ENCODE data around the gene SHMT2. TPM values are rescaled to one million over a fixed set of nuclear protein-coding genes. Genes with fewer than 3 reads are reported as not detected.

SHMT2 gene
- total and polyA plus RNA-seq, 7 experiments from 2014 or later: 21.7 to 175 (median 36.1) TPM

DNA sequence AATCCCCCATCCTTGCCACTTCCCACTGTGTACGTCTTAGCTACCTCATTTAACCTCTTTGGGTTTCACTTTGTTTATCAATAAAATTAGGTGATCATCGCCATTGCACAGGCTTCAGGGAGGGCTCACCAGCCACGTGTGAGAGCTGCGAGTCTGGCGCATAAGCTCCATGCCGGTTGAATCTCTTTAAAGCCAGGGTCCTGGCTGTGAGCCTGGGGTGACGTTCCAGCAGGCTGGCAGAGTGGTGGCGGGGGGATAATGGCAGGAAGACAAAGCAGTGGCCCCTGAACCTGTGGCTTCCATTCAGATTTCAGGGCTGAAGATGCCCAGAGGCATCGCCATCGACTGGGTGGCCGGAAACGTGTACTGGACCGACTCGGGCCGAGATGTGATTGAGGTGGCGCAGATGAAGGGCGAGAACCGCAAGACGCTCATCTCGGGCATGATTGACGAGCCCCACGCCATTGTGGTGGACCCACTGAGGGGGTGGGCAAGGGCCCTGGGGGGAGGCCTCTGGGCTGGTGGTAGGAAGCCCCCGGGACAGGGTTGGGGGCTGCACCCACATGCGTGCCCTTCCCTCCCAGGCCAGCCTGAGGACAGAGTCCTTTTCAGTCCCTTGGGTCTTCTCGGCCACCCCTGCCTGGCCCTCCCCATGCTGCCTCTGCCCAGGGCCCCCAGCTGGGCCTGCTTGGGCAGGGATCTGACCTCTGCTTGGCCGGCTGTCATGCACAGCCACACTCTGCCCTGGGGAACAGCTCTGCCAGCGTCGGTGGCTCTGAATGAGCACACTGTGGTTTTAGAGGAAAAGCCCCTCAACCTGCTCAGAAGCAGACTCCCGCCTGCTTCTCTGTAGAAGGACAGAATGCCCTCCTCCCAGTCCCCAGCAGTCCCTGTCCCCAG is 21.5 kb upstream of the SHMT2 start:
- Mint-ChIP-seq H3K9me3 (no peaks in the 10 kb centered on the region), H3K36me3 (peaks cover 0 to 10% (median 0%) of the 10 kb centered on the region in 5 donors), H3K4me3 (no peak overlapping the region), H3K27me3 (peaks cover 0 to 3% (median 0%) of the 10 kb centered on the region in 5 donors), H3K4me1 (no peaks in the 10 kb centered on the region), H3K27ac (no peak overlapping the region)
- intact Hi-C loops (cut with micrococcal nuclease): no loop called here
- H3K9me3 ChIP-seq (ENCODE audit: control insufficient read depth in 2 of 3, low read length in 3 of 3): no peaks in the 10 kb centered on the region
- no peak for ATAC-seq
- no peak overlapping the region for H3K4me3 ChIP-seq (ENCODE audit: low read length)
- H3K27ac ChIP-seq (ENCODE audit: low read depth, low read length): no peak overlapping the region
- H3K4me1 ChIP-seq (ENCODE audit: control insufficient read depth in 2 of 2, insufficient read depth in 2 of 2, low read length in 2 of 2): peaks cover 0 to 3% of the 10 kb centered on the region in 2 donors
- no peak for DNase-seq
- ChIA-PET POLR2A (no interaction called here), CTCF (interaction anchor here (0.6 to 1.1 kb wide), 2 partner anchors 35 to 40 kb away, joined by 3 read pairs; no protein-coding TSS in a partner anchor)
- no peaks in the 10 kb centered on the region for H3K36me3 ChIP-seq (ENCODE audit: control insufficient read depth in 2 of 3, insufficient read depth in 3 of 3, low read length in 3 of 3)
- no peaks in the 10 kb centered on the region for H3K27me3 ChIP-seq (ENCODE audit: control insufficient read depth in 2 of 2, insufficient read depth in 2 of 2, low read length in 2 of 2)

DNA sequence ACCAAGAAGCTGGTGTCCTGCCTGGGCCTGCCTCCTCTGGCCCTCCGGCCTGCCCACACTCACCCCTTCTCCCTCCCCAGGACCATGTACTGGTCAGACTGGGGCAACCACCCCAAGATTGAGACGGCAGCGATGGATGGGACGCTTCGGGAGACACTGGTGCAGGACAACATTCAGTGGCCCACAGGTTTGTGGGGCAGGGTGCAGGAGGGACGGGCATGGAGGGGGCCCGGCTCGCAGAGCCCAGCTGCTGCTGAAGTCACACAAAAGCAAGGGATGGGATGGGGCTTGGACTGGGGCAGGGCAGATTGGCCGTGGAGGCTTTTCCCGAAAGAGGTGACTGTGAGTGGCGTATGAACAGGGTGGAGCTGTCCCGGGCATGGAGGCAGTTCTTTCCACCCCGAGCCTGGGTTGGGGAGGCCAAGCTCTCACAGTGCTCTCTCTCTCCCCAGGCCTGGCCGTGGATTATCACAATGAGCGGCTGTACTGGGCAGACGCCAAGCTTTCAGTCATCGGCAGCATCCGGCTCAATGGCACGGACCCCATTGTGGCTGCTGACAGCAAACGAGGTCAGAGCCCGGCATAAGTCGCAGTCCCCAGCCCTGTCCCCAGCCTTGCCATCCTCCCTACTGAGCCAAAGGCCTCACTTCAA is 20.8 kb upstream of the SHMT2 start:
- Histone ChIP-seq H3K4me3 (ENCODE audit: low read length) (no peak overlapping the region), H3K36me3 (ENCODE audit: control insufficient read depth in 2 of 3, insufficient read depth in 3 of 3, low read length in 3 of 3) (no peaks in the 10 kb centered on the region), H3K4me1 (ENCODE audit: control insufficient read depth in 2 of 2, insufficient read depth in 2 of 2, low read length in 2 of 2) (peaks cover 5 to 8% of the 10 kb centered on the region in 2 donors), H3K9me3 (ENCODE audit: control insufficient read depth in 2 of 3, low read length in 3 of 3) (no peaks in the 10 kb centered on the region), H3K27me3 (ENCODE audit: control insufficient read depth in 2 of 2, insufficient read depth in 2 of 2, low read length in 2 of 2) (peaks cover 0 to 4% of the 10 kb centered on the region in 2 donors), H3K27ac (ENCODE audit: low read depth, low read length) (no peak overlapping the region)
- Mint-ChIP-seq H3K27ac (peak overlapping the region in 2 of 9 donors; percentile 20 to 38), H3K4me1 (peaks cover 6 to 7% (median 6%) of the 10 kb centered on the region in 7 donors), H3K4me3 (no peak overlapping the region), H3K27me3 (peaks cover 6 to 9% (median 6%) of the 10 kb centered on the region in 5 donors), H3K9me3 (no peaks in the 10 kb centered on the region), H3K36me3 (peaks cover 0 to 10% (median 0%) of the 10 kb centered on the region in 5 donors)
- ATAC-seq: no peak
- ChIA-PET CTCF (interaction anchor here (1.1 kb wide), 1 partner anchor 34 kb away, joined by 3 read pairs; no protein-coding TSS in a partner anchor), POLR2A (no interaction called here)
- intact Hi-C loops (cut with micrococcal nuclease): no loop called here
- no peak for DNase-seq

DNA sequence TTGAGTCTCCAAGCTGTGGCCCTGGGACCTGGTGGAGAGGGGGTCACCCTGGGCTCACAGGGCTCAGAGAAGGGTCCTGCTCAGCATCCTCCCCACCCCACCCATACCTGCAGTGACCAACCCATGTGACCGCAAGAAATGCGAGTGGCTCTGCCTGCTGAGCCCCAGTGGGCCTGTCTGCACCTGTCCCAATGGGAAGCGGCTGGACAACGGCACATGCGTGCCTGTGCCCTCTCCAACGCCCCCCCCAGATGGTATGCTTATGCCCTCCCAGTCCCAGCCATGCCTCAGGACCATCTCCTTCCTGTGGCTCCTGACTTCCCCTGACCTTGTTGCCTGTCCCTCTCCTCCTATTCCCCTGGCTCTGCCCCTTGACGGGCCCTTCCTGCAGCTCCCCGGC is 19.6 kb upstream of the SHMT2 start:
- intact Hi-C loops (cut with micrococcal nuclease): no loop called here
- Mint-ChIP-seq H3K27me3 (peaks cover 17 to 20% (median 18%) of the 10 kb centered on the region in 5 donors), H3K4me1 (peaks cover 10 to 18% (median 16%) of the 10 kb centered on the region in 7 donors), H3K4me3 (no peak overlapping the region), H3K36me3 (peaks cover 0 to 3% (median 0%) of the 10 kb centered on the region in 5 donors), H3K27ac (no peak overlapping the region), H3K9me3 (no peaks in the 10 kb centered on the region)
- Histone ChIP-seq H3K9me3 (ENCODE audit: control insufficient read depth in 2 of 3, low read length in 3 of 3) (no peaks in the 10 kb centered on the region), H3K4me1 (ENCODE audit: control insufficient read depth in 2 of 2, insufficient read depth in 2 of 2, low read length in 2 of 2) (peaks cover 12 to 19% of the 10 kb centered on the region in 2 donors), H3K27ac (ENCODE audit: low read depth, low read length) (no peak overlapping the region), H3K36me3 (ENCODE audit: control insufficient read depth in 2 of 3, insufficient read depth in 3 of 3, low read length in 3 of 3) (no peaks in the 10 kb centered on the region), H3K27me3 (ENCODE audit: control insufficient read depth in 2 of 2, insufficient read depth in 2 of 2, low read length in 2 of 2) (peaks cover 3 to 15% of the 10 kb centered on the region in 2 donors), H3K4me3 (ENCODE audit: low read length) (no peak overlapping the region)
- no peak for DNase-seq
- POLR2A ChIA-PET: no interaction called here
- CTCF ChIA-PET: no interaction called here
- ATAC-seq: no peak

DNA sequence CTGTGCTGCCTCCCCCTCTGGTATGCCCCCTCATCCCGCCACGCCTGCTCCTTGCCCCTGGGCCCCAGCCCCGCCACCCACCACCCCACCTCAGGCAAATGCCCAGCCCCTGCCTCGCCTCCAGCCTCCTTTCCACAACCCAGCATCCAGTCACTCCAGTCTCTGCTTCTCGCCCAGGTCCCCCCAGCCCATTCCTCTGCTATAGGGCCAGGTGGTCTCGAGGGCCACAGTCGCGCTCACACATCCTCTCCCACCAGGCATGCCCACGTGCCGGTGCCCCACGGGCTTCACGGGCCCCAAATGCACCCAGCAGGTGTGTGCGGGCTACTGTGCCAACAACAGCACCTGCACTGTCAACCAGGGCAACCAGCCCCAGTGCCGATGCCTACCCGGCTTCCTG is 19.1 kb upstream of the SHMT2 start:
- Histone ChIP-seq H3K4me1 (ENCODE audit: control insufficient read depth in 2 of 2, insufficient read depth in 2 of 2, low read length in 2 of 2) (peaks cover 13 to 25% of the 10 kb centered on the region in 2 donors), H3K27ac (ENCODE audit: low read depth, low read length) (no peak overlapping the region), H3K9me3 (ENCODE audit: control insufficient read depth in 2 of 3, low read length in 3 of 3) (no peaks in the 10 kb centered on the region), H3K36me3 (ENCODE audit: control insufficient read depth in 2 of 3, insufficient read depth in 3 of 3, low read length in 3 of 3) (no peaks in the 10 kb centered on the region), H3K4me3 (ENCODE audit: low read length) (no peak overlapping the region), H3K27me3 (ENCODE audit: control insufficient read depth in 2 of 2, insufficient read depth in 2 of 2, low read length in 2 of 2) (peaks cover 3 to 21% of the 10 kb centered on the region in 2 donors)
- DNase-seq: no peak
- ChIA-PET POLR2A (no interaction called here), CTCF (interaction anchor here (1.0 kb wide), 1 partner anchor 37 kb away, joined by 5 read pairs; no protein-coding TSS in a partner anchor)
- peaks cover 13 to 24% (median 21%) of the 10 kb centered on the region in 7 donors for H3K4me1 Mint-ChIP-seq
- no peak for ATAC-seq
- intact Hi-C loops (cut with micrococcal nuclease): no loop called here
- no peaks in the 10 kb centered on the region for H3K9me3 Mint-ChIP-seq
- peaks cover 22 to 26% (median 23%) of the 10 kb centered on the region in 5 donors for H3K27me3 Mint-ChIP-seq
- H3K36me3 Mint-ChIP-seq: peaks cover 0 to 3% (median 0%) of the 10 kb centered on the region in 5 donors
- no peak overlapping the region for H3K27ac Mint-ChIP-seq
- H3K4me3 Mint-ChIP-seq: peak overlapping the region in 1 of 10 donors; percentile 41

DNA sequence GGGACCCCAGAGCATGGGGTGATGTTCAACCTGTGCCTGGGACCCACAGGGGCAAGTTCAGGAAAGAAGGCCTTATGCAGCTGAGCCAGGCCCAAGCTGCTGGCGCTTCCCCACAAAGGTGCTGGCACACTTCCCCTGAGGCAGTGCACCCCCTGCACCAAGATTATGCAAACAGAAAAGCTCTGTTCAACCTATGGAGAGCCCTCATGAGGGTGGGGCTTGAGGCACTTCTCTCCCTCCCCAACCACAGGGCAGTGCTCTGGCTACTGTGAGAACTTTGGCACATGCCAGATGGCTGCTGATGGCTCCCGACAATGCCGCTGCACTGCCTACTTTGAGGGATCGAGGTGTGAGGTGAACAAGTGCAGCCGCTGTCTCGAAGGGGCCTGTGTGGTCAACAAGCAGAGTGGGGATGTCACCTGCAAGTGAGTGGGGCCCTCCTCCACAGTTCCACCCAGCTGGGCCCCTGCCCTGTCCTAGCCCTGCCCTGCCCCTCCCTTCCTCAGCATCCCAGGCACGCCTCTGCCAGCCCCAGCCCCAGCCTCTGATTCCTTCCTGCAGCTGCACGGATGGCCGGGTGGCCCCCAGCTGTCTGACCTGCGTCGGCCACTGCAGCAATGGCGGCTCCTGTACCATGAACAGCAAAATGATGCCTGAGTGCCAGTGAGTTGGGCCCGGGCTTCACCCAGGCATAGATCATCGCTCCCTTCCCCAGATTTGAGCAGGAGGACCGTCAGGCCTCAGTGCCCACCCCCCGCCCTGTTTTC is 18.4 kb upstream of the SHMT2 start:
- Mint-ChIP-seq H3K36me3 (peaks cover 0 to under 1% (median 0%) of the 10 kb centered on the region in 5 donors), H3K27ac (no peak overlapping the region), H3K4me1 (peaks cover 20 to 30% (median 27%) of the 10 kb centered on the region in 7 donors), H3K4me3 (no peak overlapping the region), H3K27me3 (peaks cover 27 to 32% (median 29%) of the 10 kb centered on the region in 5 donors), H3K9me3 (no peaks in the 10 kb centered on the region)
- Histone ChIP-seq H3K4me1 (ENCODE audit: control insufficient read depth in 2 of 2, insufficient read depth in 2 of 2, low read length in 2 of 2) (peaks cover 19 to 31% of the 10 kb centered on the region in 2 donors), H3K27ac (ENCODE audit: low read depth, low read length) (no peak overlapping the region), H3K27me3 (ENCODE audit: control insufficient read depth in 2 of 2, insufficient read depth in 2 of 2, low read length in 2 of 2) (peaks cover 3 to 27% of the 10 kb centered on the region in 2 donors), H3K4me3 (ENCODE audit: low read length) (no peak overlapping the region), H3K36me3 (ENCODE audit: control insufficient read depth in 2 of 3, insufficient read depth in 3 of 3, low read length in 3 of 3) (no peaks in the 10 kb centered on the region), H3K9me3 (ENCODE audit: control insufficient read depth in 2 of 3, low read length in 3 of 3) (no peaks in the 10 kb centered on the region)
- intact Hi-C loops (cut with micrococcal nuclease): no loop called here
- ChIA-PET CTCF (interaction anchor here (1.0 kb wide), 1 partner anchor 37 kb away, joined by 5 read pairs; no protein-coding TSS in a partner anchor), POLR2A (no interaction called here)
- no peak for DNase-seq
- ATAC-seq: no peak

Data from naive thymus-derived CD4-positive, alpha-beta T cell (primary cell).